GM19043 (cell line): ENCODE data around the gene KCNQ1OT1.
A peak's percentile ranks its signal among the peaks of the same experiment; 100 is the strongest.

Experiments
- ATAC-seq: cut with Tn5 transposase; IDR thresholded peaks from one replicate; pipeline ENCODE4 v1.9.1; 2021; ENCODE audit warnings: low read depth; ENCODE audit not compliant: unreplicated experiment

The KCNQ1OT1 gene

DNA sequence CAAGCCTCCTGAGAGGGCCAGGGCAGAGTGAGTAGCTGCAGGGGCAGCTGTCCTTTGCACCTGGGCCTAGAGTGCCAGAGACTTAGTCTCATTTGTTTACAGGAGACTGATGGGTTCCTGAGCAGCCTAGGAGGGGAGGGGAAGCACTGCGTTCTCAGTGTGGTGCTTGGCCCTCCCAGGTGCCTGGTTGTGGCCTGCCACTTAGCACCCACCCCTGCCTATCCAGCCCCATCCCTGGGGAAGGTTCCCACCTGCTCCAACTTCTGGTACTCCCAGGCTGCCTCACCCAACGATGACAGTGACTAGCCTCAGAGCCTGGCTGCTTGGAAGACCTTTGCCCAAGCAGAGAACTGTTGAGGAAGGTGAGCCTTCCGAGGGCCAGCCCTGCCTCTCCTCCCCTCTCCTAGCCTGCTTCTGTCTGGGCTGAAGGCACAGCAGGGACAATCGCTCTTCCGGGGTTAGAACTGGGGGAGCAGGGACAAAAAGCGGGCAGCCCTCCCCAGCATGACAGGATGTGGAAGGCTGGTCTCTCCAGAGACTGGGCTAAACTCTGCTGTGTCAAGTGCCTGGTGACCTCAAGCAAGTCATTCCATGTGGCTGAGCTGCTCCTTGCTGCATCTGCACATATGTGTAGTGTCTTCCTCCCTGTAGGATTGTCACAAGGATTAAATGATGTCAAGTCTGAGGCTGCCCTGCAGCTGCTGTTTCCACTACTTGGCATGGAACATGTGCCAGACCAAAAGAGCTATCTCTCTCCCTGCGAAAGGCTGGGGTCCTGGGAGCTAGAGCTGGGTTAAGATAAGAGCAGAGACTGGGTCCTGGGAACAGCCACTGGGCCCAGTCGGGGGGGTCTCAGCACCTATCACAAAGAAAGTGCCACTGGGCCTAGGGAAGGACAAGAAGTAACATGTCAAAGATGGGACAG lies 9.9 kb downstream of the KCNQ1OT1 start:
- no peak for ATAC-seq

GRCh38 chr11:2688381-2689231 lies 11.2 kb downstream of the KCNQ1OT1 start:
- no peak for ATAC-seq

DNA sequence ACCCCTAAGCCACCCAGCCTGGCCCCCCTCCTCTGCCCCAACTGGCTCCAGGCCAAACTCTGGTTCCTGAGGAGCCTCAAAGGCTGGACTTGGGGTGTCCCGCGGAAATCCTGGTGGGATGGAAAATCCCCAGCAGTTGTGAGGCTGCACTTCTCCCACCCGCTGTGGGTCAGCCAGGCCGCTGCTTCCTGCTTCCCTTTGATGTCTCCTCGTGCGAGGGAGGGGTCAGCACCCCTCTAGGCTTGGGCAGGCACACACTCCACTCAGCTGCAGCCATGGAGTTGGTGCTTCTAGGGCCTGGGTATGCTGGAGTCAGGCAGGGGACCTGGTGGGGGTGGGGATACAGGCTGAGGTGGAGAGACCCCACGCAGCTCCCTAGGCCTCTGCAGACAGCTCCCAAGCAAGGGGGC lies 12.0 kb downstream of the KCNQ1OT1 start:
- no peak for ATAC-seq

DNA sequence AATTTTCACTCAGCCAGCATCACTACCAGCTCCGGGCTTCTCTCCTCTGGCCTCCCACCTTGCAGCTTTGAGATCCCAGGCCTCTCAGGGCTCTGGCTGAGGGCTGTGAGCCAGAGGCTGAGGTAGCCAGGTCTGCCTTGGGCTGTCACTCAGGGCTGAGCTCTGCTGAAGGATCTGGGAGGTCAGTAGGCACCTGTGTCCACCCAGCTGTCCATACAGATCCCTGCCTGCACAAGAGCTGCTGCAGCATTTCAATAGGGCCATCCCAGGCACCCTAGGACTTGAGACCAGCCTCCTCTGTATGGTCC lies 12.6 kb downstream of the KCNQ1OT1 start:
- ATAC-seq = no peak

DNA sequence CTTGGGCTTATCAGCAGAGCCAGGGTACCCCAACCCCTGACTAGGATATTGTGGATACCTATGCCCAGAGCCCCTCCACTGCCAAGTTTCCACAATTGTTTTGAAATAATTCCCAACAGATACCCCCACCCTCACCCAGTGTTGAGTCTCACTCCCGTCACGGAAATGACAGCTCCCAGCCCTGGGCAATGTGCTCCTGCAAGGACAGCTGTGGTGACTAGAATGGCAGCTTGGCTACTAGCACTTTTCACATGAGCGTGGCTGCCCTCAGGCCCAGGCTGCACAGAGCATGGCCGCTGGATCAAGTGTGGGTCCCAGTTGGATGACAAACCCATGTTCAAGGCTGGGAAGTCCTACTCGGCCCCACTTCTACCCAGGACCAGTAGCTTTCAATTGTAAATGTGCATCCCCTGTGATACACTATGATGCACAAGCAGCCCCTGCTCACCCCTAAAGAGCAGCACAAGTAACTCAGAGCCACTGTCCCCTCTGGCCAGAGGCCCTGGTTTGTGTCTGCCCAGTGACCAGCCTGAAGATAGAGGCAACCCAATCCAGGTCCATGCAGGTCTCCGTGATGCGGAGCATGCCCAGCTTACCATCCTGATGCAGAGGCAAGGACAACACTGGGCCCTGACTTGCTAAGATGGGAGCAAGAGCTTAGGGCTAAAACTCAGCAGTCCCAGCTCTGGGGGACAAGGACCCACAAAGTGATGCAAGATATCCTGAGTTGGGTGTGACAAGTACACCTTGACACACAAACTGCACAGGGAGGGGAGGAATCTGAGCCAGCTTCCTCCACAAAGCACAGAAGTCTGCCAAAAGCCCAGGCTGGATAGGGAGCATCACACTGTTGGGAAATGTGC lies 13.2 kb downstream of the KCNQ1OT1 start:
- ATAC-seq = no peak

- no peak for ATAC-seq
These were observed 14.0 kb downstream of the KCNQ1OT1 start for GRCh38 chr11:2685566-2686359.

DNA sequence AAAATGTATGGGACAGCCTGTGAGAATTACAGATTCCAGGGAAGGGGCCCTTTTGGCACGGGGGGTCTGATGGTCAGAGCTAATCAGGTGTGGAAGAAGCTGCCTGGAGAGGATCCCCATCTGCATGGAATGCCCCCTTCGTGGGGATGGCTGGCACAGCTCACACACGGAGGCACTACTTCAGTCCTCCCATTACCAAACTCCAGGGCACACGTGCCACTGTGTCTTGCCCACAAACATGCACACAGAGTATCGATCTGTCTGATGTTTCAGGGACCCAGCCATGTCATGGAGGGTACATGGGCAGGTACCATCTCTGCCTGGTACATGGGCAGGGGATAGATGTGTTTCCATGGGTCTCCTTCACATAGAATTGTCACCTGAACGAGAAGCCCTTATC lies 14.7 kb downstream of the KCNQ1OT1 start:
- ATAC-seq = no peak

DNA sequence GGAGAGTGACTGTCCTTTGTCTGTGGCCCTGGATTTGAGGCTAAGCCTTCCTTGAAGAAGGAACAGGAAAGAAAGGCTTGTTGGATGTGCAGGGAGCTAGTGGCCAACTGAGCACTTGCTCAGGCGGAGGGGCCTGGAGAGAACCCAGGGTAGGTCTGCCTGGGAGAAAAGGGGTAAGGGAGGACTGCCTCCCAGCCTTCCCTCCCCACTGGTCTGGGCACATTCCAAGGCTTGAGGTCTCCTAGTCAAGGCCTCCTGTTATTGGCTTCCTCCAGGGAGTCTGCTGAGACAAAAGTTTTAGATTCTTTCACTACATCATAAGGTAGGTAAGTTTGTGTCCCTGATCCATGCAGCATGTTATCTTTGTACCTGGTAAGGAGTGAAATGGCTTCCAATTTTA lies 15.2 kb downstream of the KCNQ1OT1 start:
- ATAC-seq = no peak

GRCh38 chr11:2683806-2684205 lies 16.0 kb downstream of the KCNQ1OT1 start:
- ATAC-seq = no peak

GRCh38 chr11:2681408-2682145 lies 18.2 kb downstream of the KCNQ1OT1 start:
- no peak for ATAC-seq

DNA sequence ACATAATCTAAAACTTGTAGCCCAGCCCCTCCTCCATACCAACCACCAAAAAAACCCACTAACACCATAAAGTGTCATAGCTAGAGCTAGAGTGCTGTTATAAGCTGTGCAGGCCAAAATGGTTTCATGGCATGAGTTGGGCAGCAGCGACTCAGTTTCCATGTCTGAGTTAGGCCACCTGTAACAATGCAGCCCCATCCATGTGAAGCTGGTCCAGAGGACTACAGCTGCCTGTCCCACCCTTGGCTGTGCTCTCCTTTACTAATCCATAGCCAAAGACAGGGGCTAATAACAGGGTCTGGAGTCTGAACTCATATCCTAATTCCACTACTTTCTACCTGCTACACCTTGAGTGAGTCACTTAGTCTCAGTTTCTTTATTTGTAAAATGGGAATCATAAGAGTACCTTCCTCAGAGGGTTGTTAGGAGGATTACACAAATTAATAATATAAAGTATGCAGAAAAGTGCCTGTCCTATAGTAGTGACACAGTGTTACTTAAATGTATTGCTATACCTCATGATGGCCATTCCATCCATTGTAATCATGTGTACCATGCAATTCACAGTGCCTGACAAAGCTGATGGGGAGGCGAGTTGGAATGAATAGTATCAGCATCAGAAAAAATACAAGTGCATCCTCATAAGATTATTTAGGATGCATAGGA lies 20.6 kb downstream of the KCNQ1OT1 start:
- ATAC-seq = no peak

GRCh38 chr11:2678396-2678795 lies 21.4 kb downstream of the KCNQ1OT1 start:
- no peak for ATAC-seq

DNA sequence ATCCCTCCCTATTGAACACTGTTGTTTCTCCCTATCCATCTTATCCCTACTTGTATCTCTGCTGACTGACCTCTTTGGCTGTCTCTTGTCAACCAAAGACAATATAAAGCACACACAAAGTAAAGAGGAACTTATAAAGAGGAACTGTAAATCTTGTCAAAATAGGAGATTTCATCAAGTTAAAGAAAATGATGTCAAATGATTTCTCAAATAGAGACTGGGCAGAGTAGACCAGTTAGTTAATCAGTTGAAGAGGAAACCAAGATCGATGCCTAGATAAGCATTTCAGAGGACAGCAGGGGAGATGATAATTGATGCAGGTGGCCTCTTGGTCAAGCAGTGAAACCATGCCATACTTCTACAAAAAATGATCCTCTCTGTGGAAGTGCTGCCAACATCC lies 22.7 kb downstream of the KCNQ1OT1 start:
- ATAC-seq = peak; percentile 55

- no peak for ATAC-seq
These were observed 24.3 kb downstream of the KCNQ1OT1 start for GRCh38 chr11:2675540-2675939.

GRCh38 chr11:2674658-2675131 lies 25.1 kb downstream of the KCNQ1OT1 start:
- ATAC-seq = no peak

DNA sequence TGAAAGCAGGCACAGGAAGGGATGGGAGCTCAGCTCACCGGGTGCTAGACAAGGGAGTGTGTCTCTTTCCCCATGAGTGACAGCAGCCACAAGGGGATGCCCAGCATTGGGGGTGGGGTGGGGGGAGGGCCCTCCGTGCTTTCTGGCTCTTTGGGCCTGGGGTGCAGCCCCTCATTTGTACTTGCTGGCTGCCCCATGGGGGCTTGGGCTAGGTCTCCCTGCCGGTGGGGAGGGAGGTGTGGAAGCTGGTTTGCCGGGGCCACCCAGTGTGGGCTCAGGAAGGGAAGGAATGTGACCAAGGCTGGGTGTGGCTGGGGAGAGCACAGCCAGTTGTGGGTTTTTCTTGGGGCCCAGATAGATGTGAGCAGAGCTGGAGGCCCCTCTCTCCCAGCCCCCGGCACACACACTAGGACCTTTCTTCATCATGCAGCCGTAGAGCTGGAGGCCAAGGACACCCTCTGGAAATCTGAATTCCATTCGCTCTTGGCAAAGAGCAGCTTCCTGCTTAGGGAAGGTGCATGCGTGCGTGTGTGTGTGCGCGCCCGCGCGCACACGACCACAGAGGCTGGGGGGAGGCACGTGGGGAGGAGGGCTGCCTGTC lies 25.8 kb downstream of the KCNQ1OT1 start:
- no peak for ATAC-seq

- no peak for ATAC-seq
These were observed 26.6 kb downstream of the KCNQ1OT1 start for GRCh38 chr11:2673250-2673610.

DNA sequence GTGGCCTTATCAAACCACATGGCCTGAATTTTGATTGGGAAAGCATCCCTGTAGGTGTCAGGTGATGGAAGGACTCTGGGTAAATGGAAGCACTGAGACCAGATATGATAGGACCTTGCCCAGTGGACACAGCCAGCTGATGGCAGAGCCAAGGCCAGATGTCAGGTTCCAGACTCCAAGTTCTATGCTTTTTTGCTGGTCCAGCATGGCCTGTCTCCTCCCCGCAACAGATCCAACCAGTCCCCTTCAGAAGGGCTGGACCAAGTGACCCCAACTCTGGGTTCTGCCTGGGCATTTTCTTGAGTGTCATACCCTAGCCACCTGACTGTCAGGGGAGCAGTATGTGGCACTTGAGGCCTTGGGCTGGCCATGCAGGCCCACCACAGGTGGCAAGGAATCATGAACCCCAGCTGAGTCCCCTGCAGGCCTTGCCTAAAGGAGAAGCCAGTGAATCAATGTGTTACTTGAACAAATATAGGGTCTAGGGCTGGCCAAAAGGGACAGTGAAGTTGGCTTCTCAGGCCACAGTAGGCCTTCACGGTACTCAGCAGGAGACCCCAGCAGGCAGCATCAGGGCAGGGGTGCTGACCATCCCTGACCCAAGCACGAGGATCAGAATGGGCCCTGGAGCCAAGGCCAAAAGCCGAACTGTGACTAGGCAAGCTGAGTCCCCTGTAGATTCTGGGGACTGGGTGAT lies 27.1 kb downstream of the KCNQ1OT1 start:
- no peak for ATAC-seq
